ENCODE results near the gene EDRF1. TPM values are rescaled to one million over a fixed set of nuclear protein-coding genes. Genes with fewer than 3 reads are reported as not detected.
A peak's percentile ranks its signal among the peaks of the same experiment; 100 is the strongest.

Gene EDRF1
- total RNA-seq, 1 experiment from 2014 or later, result 49.2 TPM

- Histone ChIP-seq H3K4me3 (replicated peaks in 1 of 2; ENCODE audit: low read depth in 1 of 2, low read length in 2 of 2) (no peak overlapping the region), H4K20me1 (ENCODE audit: insufficient read depth) (no peaks in the 10 kb centered on the region), H3K36me3 (ENCODE audit: control insufficient read depth in 1 of 2, insufficient read depth in 2 of 2, low read length in 2 of 2) (no peaks in the 10 kb centered on the region), H3K9me3 (ENCODE audit: control insufficient read depth in 1 of 2, insufficient read depth in 1 of 2, low read depth in 1 of 2, low read length in 2 of 2) (no peaks in the 10 kb centered on the region), H3K9ac (ENCODE audit: low read length) (no peak overlapping the region), H3K79me2 (ENCODE audit: insufficient read depth, low read length) (no peaks in the 10 kb centered on the region), H3K27me3 (ENCODE audit: insufficient read depth, low read length) (no peaks in the 10 kb centered on the region), H3K4me2 (ENCODE audit: low read length) (no peak overlapping the region), H3K27ac (ENCODE audit: low read depth, low read length) (no peak overlapping the region), H3K9me2 (ENCODE audit: insufficient read depth) (no peaks in the 10 kb centered on the region), H3K4me1 (ENCODE audit: control insufficient read depth in 1 of 2, insufficient read depth in 2 of 2, low read length in 2 of 2) (no peaks in the 10 kb centered on the region), H2AFZ (ENCODE audit: low read depth, low read length, poor library complexity, severe bottlenecking) (no peak overlapping the region)
- CTCF ChIA-PET, result no interaction called here
- POLR2A ChIA-PET, result no interaction called here
- no TSS peak for BruUV-seq (replicated peaks)
- TF ChIP-seq POLR2A (IDR thresholded peaks at IDR 0.05; ENCODE audit: borderline replicate concordance, extremely low read depth, insufficient read depth, insufficient read length) (no peak), EZH2phosphoT487 (IDR thresholded peaks at IDR 0.05; ENCODE audit: borderline replicate concordance) (no peak), CEBPB (IDR thresholded peaks at IDR 0.05; ENCODE audit: low read depth) (no peak), EZH2 (IDR thresholded peaks at IDR 0.05) (no peak), SIN3A (IDR thresholded peaks at IDR 0.05; ENCODE audit: low read depth) (no peak), MAX (IDR thresholded peaks at IDR 0.05) (no peak)
- ATAC-seq (0 out of 2 replicates have a peak, but pooled peaks have one; percentile 4), DNase-seq (ENCODE audit: low read depth, low spot score) (no peak)
- intact Hi-C loops (cut with micrococcal nuclease), result no loop called here
- RAD21 ChIA-PET (ENCODE audit: low non-redundant PET in 1 of 2, low total read pairs in 2 of 2, uncharacterized antibody in 2 of 2, unreplicated experiment in 2 of 2), result no interaction called here
Observed at GRCh38 chr10:125774581-125775191, 55.2 kb downstream of the EDRF1 start.

GRCh38 chr10:125775491-125776106 lies 56.1 kb downstream of the EDRF1 start, which contains the start of gene MMP21:
MMP21 (minus strand) TSS chr10:125775821; CDS start chr10:125775821, 0 bp downstream.
- peak; percentile 35; the same call in 1 of the 2 replicates for ATAC-seq
- no peak within 1 kb of the TSS for H3K27ac ChIP-seq (ENCODE audit: low read depth, low read length)
- no peaks in the 10 kb centered on the region for H3K9me3 ChIP-seq (ENCODE audit: control insufficient read depth in 1 of 2, insufficient read depth in 1 of 2, low read depth in 1 of 2, low read length in 2 of 2)
- no peak for DNase-seq (ENCODE audit: low read depth, low spot score)
- H3K4me3 ChIP-seq (replicated peaks in 1 of 2; ENCODE audit: low read depth in 1 of 2, low read length in 2 of 2), result no peak within 1 kb of the TSS
- no peaks in the 10 kb centered on the region for H3K27me3 ChIP-seq (ENCODE audit: insufficient read depth, low read length)
- no peak within 1 kb of the TSS for H3K9ac ChIP-seq (ENCODE audit: low read length)
- no peak within 1 kb of the TSS for H2AFZ ChIP-seq (ENCODE audit: low read depth, low read length, poor library complexity, severe bottlenecking)
- intact Hi-C loops (cut with micrococcal nuclease), result no loop called here
- no peaks in the 10 kb centered on the region for H3K9me2 ChIP-seq (ENCODE audit: insufficient read depth)
- H3K79me2 ChIP-seq (ENCODE audit: insufficient read depth, low read length), result no peaks in the 10 kb centered on the region
- no peak within 1 kb of the TSS for H3K4me2 ChIP-seq (ENCODE audit: low read length)
- ChIA-PET RAD21 (ENCODE audit: low non-redundant PET in 1 of 2, low total read pairs in 2 of 2, uncharacterized antibody in 2 of 2, unreplicated experiment in 2 of 2) (no interaction called here), POLR2A (no interaction called here), CTCF (no interaction called here)
- H4K20me1 ChIP-seq (ENCODE audit: insufficient read depth), result no peaks in the 10 kb centered on the region
- no TSS peak for BruUV-seq (replicated peaks)
- no peaks in the 10 kb centered on the region for H3K4me1 ChIP-seq (ENCODE audit: control insufficient read depth in 1 of 2, insufficient read depth in 2 of 2, low read length in 2 of 2)
- no peaks in the 10 kb centered on the region for H3K36me3 ChIP-seq (ENCODE audit: control insufficient read depth in 1 of 2, insufficient read depth in 2 of 2, low read length in 2 of 2)
- TF ChIP-seq ZBTB33 (IDR thresholded peaks at IDR 0.05; ENCODE audit: extremely low read depth, insufficient replicate concordance, low read length) (no peak), TCF7L2 (IDR thresholded peaks at IDR 0.05; ENCODE audit: borderline replicate concordance, extremely low read depth, insufficient read depth, insufficient read length) (no peak), MAX (IDR thresholded peaks at IDR 0.05) (no peak), CEBPB (IDR thresholded peaks at IDR 0.05; ENCODE audit: low read depth) (no peak), FOSL1 (IDR thresholded peaks at IDR 0.05; ENCODE audit: low read depth) (no peak), POLR2AphosphoS5 (IDR thresholded peaks at IDR 0.05; ENCODE audit: low read depth, low read length) (no peak), EGR1 (IDR thresholded peaks at IDR 0.05; ENCODE audit: low read depth) (no peak), ZNF274 (IDR thresholded peaks at IDR 0.05; ENCODE audit: low read depth, low read length) (no peak), ZFX (IDR thresholded peaks at IDR 0.05) (no peak), ELF1 (IDR thresholded peaks at IDR 0.05; ENCODE audit: borderline replicate concordance, low read depth) (no peak), ATF3 (IDR thresholded peaks at IDR 0.05) (no peak)
